ENCODE data around the gene SUFU.

GRCh38 chr10:102580230-102580629, 76.5 kb downstream of the SUFU start:
- TF ChIP-seq BHLHE40 (IDR thresholded peaks at IDR 0.05; ENCODE audit: borderline replicate concordance) = no peak
- no peak for TF ChIP-seq ELF4 (IDR thresholded peaks at IDR 0.05)
- TF ChIP-seq FOXM1 (IDR thresholded peaks at IDR 0.05; ENCODE audit: borderline replicate concordance) = no peak
- no peak for TF ChIP-seq SUZ12 (IDR thresholded peaks at IDR 0.05)
- no peak for TF ChIP-seq FOXA1 (IDR thresholded peaks at IDR 0.05)
- TF ChIP-seq SP1 (IDR thresholded peaks at IDR 0.05) = no peak
- no peak for TF ChIP-seq PKNOX1 (IDR thresholded peaks at IDR 0.05)
